Astrocyte of the spinal cord (primary cell): ENCODE data around the gene FHIT.

Source experiments
- DNase-seq: peaks from one replicate; pipeline ENCODE4 v3.0.0; 2011; ENCODE audit warnings: low read depth, low spot score
- H3K4me3 ChIP-seq: 2 replicates; pipeline ENCODE4 v1.5.1; 2011; ENCODE audit warnings: low read depth, mild to moderate bottlenecking, low read length, moderate library complexity
- CTCF ChIP-seq: IDR thresholded peaks from 2 replicates; pipeline ENCODE4 v1.5.1; 2012; ENCODE audit warnings: low read depth, mild to moderate bottlenecking, low read length, inconsistent platforms
- in situ Hi-C: cut with HindIII; loops from 2 replicates; pipeline ENCODE4 v1.10.0; 2017; ENCODE audit warnings: low sequenced_read_pairs

The FHIT gene

GRCh38 chr3:61117045-61117898, 134.0 kb downstream of the FHIT start:
- no peak for DNase-seq
- H3K4me3 ChIP-seq: no peak overlapping the region
- no peak for TF ChIP-seq CTCF
- in situ Hi-C loops: no loop called here

- no peak for TF ChIP-seq CTCF
- in situ Hi-C loops: no loop called here
- no peak overlapping the region for H3K4me3 ChIP-seq
- no peak for DNase-seq
These were observed 136.8 kb downstream of the FHIT start for GRCh38 chr3:61114316-61114953.

DNA sequence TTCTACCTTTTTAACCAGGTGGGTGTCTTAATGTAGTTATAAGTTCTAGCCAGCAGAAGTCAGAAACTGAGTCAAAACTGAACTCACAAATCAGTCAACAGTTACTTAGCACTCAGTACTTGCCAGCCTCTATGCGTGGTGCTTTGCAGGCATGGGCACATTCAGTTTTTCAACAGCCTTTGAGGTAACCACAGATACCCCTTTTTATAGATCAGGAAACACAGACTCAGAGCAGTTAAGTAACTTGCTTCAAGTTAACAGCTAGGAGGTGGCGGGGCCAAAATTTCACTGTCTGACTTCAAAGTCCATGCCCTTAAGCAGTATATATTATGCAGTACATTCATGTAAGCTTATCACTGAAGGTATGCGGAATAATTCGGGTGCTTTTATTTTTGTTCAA, 139.4 kb downstream of the FHIT start:
- TF ChIP-seq CTCF: no peak
- H3K4me3 ChIP-seq: no peak overlapping the region
- no peak for DNase-seq
- in situ Hi-C loops: no loop called here

GRCh38 chr3:61110576-61110975, 140.7 kb downstream of the FHIT start:
- no peak overlapping the region for H3K4me3 ChIP-seq
- in situ Hi-C loops: no loop called here
- no peak for DNase-seq
- no peak for TF ChIP-seq CTCF

- in situ Hi-C loops: no loop called here
- H3K4me3 ChIP-seq: no peak overlapping the region
- no peak for DNase-seq
- no peak for TF ChIP-seq CTCF
These were observed 142.8 kb downstream of the FHIT start for GRCh38 chr3:61108247-61109019.

GRCh38 chr3:61094608-61095007, 156.6 kb downstream of the FHIT start:
- in situ Hi-C loops: no loop called here
- no peak for DNase-seq
- no peak overlapping the region for H3K4me3 ChIP-seq
- no peak for TF ChIP-seq CTCF
